Stimulated activated CD8-positive, alpha-beta memory T cell treated with anti-CD3 and anti-CD28 coated beads, Interleukin-2, amount 100 ng/mL, for 1 hour (primary cell): Measurements from ENCODE around the gene SPINK4.

Experiments
- DNase-seq, 2 donors: peaks; one replicate each; pipeline ENCODE4 v3.0.0-alpha.2; 2020; ENCODE audit warnings: low read depth in 2 of 2

SPINK4 gene

DNA sequence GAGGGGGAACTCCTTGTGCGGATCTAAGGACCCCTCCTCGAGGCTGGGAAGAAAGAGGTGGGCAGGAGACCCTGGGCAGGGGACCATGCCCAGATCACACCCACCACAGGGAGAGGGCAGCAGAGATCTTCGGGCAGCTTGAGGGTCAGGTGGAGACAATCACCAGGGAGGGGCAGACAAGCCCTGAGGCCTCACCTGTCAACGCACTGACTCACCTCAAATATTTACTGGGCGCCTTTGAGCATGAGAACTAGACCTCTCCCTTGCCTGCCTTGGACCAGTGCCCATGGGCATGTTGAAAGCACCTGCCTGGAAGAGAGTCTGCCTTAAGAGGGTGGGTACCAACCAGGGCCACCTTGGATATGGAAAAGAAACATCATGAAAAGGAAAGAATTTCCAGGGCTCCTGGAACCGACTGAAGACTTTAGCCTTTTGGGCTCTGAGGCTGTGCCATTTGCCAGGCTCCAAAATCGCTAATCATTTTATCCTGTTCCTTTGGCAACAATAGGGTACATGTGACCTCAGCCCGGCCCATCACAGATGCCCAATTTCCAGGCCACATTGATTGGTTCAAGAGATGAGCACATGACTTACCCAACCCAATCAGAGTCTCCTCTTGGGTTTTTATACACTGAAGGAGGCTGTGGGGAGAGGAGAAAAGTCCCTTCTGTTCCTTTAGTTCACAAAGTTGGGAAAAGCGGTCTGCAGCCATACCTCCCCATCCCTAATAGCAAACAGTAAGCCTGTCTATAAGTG, 10.4 kb upstream of the SPINK4 start:
- no peak for DNase-seq

- no peak for DNase-seq
These were observed 9.0 kb upstream of the SPINK4 start for GRCh38 chr9:33230756-33231622.

GRCh38 chr9:33231623-33231942, 8.4 kb upstream of the SPINK4 start:
- no peak for DNase-seq

DNA sequence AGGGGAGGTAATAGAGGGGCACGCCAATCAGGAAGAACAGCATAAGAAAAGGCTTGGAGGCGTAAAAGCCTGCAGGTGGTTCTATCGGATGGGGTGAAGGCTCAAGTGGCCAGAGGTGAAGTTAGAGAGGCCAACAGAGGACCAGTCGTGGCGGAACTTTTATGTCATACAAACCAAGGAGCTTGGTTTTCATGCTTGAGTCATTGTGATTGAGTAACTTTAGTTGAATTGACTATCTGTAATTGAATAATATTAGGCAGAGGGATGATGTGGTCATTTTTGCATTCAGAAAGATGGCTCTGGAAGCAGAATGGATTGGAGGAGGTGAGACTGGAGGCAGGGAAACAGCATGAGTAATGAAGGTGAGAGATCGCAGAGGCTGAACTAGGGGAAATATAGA, 7.2 kb upstream of the SPINK4 start:
- no peak for DNase-seq

DNA sequence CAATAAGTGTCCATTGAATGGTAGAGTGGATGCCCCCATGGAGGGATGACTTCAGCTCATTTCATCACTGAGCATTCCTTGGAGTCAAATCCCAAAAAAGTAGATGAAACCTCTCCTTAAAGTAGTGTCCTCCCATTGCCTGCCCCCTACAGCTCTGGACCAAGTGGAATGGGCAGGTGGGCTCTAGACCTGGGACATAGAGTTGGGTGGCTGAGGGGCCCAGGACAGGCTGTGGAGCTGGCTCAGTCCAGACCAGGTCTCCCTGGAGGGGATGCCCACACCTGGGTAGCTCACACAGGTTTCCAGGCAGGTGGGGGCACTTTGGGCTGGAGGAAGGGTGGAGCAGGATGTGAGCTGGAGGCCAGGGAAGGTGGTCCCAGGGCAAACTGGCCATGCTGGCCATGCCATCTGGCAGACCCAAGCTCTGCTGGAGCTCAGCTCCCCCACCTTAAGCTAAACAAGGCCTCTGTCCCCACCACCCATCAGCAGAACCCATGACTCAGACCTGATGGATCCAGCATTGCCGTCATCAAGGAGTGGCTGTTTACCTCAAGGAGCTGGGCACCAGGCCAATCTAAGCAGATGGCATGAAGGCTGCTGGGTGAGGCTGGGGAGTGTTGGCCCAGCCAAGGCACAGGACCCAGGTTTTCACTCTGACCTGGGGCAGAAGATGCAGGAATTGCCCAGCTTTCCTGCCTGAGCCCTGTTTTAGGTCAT, 6.2 kb upstream of the SPINK4 start:
- no peak for DNase-seq

DNA sequence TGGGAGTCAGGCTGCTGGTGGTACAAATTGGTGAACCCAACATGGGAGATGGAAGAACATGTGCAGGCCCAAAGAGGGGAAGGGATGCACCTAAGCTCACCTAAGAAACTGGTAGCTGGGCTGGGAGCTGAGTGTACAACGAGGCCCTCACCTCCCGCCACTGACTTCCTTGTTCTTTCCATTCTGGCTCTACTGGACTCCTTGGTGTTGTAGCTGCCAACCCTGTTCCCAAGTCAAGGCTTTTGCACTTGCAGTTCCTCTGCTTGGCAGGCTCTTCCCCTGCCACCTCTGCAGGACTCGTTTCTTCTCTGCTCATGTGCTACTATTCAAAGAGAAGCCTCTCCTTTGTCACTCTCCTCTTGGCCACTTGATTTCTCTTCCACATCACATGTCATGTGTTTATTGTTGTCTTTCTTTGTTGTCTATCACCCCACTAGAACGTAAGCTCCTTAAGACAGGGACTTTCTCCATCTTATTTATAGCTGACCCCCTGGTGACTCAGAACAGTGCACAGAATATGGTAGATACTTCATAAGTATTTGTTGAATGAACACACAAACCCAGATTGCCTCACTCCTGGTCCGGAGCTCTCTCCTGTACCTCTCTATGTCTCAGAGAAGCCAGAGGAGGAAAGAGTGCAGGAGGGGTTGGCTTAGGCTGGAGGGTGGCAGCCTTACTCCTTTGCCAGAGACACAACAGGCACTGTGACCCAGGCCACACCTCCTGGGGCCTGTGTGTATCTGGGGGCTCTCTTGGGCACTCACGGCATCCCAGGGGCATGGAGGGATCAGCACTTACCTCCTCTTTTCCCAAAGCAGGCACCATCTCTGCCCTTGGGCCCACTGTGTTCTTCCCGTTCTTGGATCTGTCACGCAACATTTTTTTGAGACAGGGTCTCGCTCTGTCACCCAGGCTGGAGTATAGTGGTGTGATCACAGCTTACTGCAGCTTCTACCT, 5.2 kb upstream of the SPINK4 start:
- DNase-seq, result no peak

DNA sequence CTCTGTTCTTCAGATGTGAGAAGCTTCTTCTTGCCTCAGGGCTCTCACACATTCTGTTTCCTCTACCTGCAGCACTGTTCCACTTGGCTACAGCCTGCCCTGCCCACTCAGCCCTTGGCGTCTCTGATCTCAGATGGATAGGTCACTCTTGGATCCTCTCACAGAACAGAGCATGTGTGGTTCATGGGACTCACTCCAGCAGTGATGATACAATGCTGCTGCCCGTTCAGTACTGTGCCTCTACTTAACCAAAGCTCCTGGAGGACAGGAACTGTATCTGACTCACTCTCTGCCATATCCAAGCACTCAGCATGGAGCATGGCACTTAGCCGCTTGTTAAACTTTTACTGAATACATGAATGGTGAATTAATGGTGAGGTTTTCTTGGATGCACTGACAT, 3.4 kb upstream of the SPINK4 start:
- DNase-seq, result no peak

DNA sequence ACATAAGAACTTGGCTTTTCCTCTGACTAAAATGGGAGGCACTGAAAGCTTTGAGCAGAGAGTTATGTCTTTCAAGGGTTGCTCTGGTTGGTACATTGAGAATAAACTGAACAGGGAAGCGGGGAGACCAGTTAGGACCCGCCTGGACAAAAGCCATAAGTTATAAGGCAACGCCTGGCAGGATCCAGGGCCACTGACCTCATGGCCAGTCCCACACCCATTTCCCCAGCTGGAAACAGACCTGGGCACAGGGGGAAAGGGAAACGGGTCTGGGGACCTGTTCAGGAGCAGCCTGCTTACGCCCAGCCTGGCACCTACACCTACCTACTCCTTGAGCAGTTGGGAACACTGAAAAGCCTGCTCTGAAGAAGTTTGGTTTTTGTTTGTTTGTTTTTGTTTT, 1.3 kb downstream of the SPINK4 start:
- no peak for DNase-seq

DNA sequence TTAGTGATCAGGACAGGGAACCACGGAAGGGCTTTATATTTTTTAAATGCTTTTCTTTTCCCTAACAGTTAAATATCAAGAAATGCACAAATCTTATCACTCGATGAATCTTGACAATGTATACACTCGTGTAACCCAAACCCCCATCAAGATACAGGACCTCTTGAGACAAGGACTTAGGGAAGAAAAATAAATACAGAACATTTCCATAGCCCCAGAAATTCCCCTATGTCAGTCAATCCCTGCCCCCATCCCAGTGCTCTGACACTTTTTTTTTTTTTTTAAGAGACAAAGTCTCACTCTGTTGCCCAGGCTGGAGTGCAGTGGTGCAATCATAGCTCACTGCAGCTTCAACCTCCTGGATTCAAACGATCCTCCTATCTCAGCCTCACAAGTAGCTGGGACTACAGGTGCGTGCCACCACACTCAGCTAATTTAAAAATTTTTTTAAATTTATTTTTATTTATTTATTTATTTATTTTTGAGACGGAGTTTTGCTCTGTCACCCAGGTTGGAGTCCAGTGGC, 2.7 kb downstream of the SPINK4 start:
- DNase-seq, result no peak

GRCh38 chr9:33244137-33244784, 4.3 kb downstream of the SPINK4 start:
- no peak for DNase-seq

DNA sequence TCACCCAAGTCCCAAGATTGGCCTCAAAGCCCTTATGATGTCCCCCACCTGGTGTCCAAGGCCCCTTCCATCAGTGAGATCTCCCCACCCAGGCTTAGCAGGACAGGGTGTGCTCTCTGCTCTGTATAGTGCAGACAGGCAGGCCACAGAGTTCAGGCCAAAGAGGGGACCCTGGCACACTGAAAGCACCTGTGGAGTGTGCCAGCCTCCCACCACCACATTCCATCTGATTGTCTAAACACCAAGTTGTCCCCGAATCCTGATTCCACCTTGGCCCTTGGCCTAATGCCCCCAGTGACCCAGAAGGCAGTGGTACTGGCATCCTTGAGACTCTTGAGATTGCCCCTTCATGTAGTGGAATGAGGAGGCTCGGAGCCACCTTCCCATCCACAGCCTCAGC, 5.4 kb downstream of the SPINK4 start:
- DNase-seq, result no peak

GRCh38 chr9:33246269-33246860, 6.4 kb downstream of the SPINK4 start:
- no peak for DNase-seq

- DNase-seq, result no peak
These were observed 8.6 kb downstream of the SPINK4 start for GRCh38 chr9:33248606-33249005.

GRCh38 chr9:33249087-33249658, 9.2 kb downstream of the SPINK4 start:
- DNase-seq, result no peak

DNA sequence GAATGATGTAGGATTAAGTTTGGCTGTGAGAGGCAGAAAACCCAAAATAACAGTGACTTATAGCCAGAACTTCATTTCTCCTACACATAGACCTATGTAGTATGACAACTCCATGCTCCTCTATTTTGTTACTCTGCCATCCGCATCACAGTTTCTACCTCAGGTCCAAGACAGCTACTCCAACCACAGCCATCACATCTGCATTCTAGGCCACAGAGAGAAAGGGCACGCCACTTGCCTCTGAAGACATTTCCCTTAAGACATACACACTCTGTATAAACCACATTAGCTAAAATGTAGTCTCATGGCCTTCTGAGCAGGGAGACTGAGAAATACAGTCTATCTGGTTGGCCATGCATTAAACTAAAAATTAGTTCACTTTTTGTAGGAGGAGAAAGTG, 10.0 kb downstream of the SPINK4 start:
- DNase-seq, result no peak

GRCh38 chr9:33250458-33250995, 10.6 kb downstream of the SPINK4 start:
- DNase-seq, result no peak

GRCh38 chr9:33254211-33254610, 14.2 kb downstream of the SPINK4 start:
- DNase-seq, result no peak

DNA sequence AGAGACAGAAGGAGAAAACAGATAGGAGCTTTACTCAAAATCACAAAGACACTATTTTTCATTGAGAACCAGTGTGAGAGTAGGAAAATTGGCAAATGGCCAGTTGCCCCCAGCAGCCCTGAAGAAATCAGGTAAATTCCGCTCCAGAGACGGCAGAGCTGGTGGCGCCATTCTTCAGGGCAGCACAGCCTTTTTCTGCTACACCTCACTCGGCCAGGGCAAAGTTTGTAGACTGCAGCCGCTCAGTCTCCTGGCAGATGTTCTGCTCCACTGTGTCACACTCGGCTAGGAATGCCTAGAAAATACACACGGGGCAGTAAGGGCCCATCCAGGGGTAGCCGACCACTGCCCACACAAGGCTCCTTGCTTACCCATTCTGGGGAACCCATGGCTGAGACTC, 15.0 kb downstream of the SPINK4 start:
- no peak for DNase-seq

DNA sequence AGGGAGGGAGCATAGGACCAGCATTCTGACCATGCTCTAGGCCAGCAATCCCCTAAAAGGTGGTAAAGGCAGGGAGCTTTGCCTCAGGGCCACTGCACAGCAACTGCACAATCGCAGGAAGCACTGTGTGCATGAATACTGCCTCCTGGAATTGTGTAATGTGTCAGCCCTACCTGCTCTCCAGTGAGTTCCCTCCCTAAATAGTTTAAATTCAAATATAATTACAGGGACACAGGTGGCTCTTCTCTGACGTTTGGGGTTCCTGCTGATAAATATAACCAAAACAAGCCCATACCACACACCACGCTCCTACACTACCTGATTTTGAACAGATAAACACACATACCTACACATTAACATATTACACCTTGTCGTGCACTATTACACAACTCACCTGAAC, 15.5 kb downstream of the SPINK4 start:
- no peak for DNase-seq

- no peak for DNase-seq
These were observed 16.3 kb downstream of the SPINK4 start for GRCh38 chr9:33256236-33256635.
